ENCODE data around the gene IL24.

Gene IL24

DNA sequence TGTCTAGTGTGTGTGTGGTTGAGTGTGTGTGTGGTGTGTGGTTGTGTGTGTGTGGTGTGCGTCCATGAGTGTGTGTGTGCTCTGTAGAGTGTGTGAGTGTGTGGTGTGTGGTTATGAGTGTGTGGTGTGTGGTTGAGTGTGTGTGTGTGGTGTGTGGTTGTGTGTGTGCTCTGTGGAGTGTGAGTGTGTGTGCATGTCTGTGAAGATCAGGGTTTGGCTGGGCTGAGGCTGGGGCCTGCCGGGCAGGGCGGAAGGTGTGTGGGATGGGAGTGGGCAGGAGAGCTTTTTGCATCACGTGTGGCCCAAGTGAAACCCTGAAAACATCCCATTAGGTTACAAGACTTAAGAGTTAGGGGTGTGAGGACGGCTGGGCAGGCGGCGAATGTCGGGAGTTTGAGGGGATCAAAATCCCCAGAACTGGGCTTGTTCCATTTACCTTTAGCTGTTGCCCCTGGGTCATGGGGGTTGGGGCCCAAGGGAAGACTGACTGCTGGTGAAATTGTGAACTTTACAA is 27.4 kb downstream of the IL24 start:
- H3K4me3 ChIP-seq (ENCODE audit: low read depth, low read length): no peak overlapping the region; the same call in 1 of the 2 replicates
- DNase-seq (ENCODE audit: low read depth): peak; percentile 86
- TF ChIP-seq, protein P1, sequence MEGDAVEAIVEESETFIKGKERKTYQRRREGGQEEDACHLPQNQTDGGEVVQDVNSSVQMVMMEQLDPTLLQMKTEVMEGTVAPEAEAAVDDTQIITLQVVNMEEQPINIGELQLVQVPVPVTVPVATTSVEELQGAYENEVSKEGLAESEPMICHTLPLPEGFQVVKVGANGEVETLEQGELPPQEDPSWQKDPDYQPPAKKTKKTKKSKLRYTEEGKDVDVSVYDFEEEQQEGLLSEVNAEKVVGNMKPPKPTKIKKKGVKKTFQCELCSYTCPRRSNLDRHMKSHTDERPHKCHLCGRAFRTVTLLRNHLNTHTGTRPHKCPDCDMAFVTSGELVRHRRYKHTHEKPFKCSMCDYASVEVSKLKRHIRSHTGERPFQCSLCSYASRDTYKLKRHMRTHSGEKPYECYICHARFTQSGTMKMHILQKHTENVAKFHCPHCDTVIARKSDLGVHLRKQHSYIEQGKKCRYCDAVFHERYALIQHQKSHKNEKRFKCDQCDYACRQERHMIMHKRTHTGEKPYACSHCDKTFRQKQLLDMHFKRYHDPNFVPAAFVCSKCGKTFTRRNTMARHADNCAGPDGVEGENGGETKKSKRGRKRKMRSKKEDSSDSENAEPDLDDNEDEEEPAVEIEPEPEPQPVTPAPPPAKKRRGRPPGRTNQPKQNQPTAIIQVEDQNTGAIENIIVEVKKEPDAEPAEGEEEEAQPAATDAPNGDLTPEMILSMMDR (IDR thresholded peaks at IDR 0.05; ENCODE audit: insufficient read depth, low read depth, low read length, missing control alignments): no peak

DNA sequence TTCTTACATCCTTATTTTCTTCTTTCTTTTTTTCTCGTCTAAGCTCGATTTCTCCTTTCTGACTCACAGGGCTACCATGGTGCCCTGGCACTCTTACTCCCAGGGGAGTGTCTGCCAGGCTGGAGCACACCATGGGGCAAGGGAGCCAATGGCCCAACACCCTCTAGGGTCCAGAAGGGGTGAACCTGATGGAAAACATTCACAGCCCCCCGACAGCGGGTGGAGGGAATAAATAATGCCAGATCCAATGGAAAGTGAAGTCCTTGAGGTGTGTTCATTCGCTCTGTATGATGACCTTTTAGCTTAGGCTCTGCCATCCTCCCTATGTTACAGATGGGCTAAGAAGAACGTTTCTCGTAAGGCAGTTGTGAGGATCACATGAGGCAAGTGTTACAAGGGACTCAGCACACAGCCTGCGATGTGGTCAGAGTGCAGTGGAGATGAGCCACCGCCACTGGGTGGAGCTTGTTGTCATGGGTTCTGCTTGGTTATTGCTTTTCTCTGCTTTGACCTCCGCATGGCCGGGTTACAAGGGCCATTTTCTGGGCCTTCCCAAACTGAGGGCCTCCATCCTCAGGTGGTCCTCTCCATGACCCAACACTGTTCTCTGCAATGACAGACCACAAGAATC is 28.0 kb downstream of the IL24 start:
- TF ChIP-seq, protein P1 (IDR thresholded peaks at IDR 0.05; ENCODE audit: insufficient read depth, low read depth, low read length, missing control alignments): peak; percentile 26
- peak; percentile 97 for DNase-seq (ENCODE audit: low read depth)
- H3K4me3 ChIP-seq (ENCODE audit: low read depth, low read length): no peak overlapping the region

DNA sequence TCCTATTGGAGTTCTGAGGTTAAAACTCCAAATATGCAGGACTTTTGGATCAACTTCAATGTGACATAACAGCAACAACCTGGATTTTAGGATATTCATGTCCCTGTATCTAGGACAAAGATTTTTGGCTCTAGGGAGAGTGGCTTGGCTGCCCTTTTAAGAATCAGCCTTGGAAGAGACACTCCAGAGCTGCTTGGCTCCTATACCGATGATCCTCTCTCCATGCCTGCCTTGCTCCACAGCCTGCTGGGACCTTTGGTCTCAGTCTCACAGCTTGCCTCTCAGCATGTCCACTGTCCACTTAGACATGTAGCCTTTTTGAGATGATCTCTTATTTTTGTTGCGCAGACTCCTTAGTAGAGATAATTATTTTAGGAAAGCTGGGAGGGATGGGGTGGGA is 29.0 kb downstream of the IL24 start:
- TF ChIP-seq, protein P1 (IDR thresholded peaks at IDR 0.05; ENCODE audit: insufficient read depth, low read depth, low read length, missing control alignments): no peak
- no peak overlapping the region for H3K4me3 ChIP-seq (ENCODE audit: low read depth, low read length)
- DNase-seq (ENCODE audit: low read depth): no peak

DNA sequence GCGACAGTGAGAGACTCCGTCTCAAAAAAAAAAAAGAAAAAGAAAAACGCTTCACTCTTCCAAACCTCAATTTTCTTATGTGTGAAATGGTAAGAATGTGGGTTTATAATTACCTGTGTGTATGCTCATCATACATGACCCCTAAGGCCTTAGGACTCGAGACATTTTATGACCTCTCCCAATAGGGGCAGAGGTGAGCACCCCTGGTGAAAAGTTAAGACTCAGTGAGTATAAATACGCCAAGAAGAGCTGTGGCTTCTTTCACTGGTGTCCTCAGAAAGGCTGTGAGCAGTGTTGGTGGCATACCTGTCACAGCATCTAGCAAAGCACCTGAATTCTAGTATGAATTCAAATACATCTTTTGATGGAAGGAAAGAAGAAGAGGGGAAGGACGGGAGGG is 32.3 kb downstream of the IL24 start:
- peak; percentile 71 for DNase-seq (ENCODE audit: low read depth)
- peak overlapping the region; percentile 63 for H3K4me3 ChIP-seq (ENCODE audit: low read depth, low read length)
- TF ChIP-seq, protein P1 (IDR thresholded peaks at IDR 0.05; ENCODE audit: insufficient read depth, low read depth, low read length, missing control alignments): peak; percentile 26

DNA sequence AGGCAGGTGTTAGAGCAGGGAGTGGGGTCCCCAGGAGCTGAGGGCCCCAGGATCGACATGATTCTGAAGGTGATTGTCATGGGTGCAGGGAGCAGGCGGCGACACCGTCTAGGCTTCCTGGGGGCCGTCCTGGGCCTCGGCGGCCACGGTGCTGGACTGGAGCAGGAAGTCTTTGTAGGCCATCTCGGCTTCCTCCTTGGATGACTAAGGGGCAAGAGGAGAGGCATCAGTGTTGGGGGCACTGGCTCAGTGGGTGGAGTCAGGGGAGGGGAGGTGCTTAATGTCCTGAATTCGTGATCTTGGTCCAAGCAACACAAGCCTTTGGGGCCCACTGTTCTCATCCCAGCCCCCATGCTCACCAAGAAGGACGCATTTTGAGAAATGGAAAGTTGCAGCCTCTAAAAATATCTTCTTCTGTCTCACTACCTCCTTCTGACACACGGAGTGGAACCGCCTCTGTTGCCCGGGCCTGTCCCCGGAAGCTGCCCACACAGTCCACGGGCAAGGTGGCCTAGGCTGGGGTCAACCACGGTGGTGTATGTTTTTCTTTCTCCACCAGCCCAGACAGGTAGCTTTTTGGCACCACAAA is 33.1 kb downstream of the IL24 start:
- TF ChIP-seq, protein P1 (IDR thresholded peaks at IDR 0.05; ENCODE audit: insufficient read depth, low read depth, low read length, missing control alignments): no peak
- peak overlapping the region; percentile 63 for H3K4me3 ChIP-seq (ENCODE audit: low read depth, low read length)
- peak; percentile 95 for DNase-seq (ENCODE audit: low read depth)

DNA sequence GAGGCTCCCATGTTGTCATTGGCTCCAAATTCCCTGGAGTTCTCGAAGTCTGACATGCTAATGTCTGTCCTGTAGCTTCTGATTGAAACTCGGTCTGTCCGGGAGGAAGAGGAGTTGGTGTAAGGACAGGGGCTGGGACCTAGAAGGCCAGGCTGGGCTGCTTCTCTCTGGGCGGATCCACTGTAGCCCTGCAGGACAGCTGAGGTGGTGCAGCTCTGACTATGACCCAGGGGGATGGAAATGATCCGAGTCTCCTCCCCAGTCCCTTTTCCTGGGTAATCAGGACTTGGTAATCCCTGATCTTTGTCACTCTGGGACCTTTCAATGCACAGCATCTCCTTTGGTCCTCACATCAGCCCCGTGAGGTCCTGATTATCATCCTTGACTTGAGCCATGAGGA is 34.5 kb downstream of the IL24 start:
- DNase-seq (ENCODE audit: low read depth): peak; percentile 66
- peak overlapping the region; percentile 63 for H3K4me3 ChIP-seq (ENCODE audit: low read depth, low read length)
- TF ChIP-seq, protein P1 (IDR thresholded peaks at IDR 0.05; ENCODE audit: insufficient read depth, low read depth, low read length, missing control alignments): peak; percentile 41
